DMS53 treated with DMSO at 0.1 percent for 48 hours (cell line): Measurements from ENCODE around the gene CDC20.
"Not testable (repeated sequence)": the region's sequence is repeated elsewhere in the genome, so short reads cannot be mapped to it uniquely, and the experiment has no call there.

Source experiments
- DNase-seq: peaks from one replicate; lab custom pipeline; 2025; ENCODE audit not compliant: unreplicated experiment; lab: John Stamatoyannopoulos, UW

Gene CDC20

DNA sequence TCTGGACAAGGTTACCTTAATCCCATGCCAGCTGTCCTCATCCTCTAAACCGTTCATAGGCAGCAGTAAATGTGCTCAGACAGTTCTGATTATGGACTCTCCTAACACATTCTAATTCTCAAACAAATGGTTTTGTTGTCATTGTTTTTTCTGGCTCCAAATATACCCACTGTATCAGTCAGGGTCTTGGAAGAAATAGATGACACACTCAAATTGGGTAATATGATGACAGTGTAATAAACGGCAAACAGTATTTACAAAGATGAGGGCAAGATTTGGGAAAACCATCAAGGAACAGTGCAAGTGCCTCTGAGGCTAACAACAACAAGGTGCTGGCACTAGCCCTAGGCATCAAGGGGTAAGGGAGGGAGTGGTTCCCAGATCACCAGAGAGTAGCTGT, 4.3 kb upstream of the CDC20 start:
- DNase-seq = no peak

DNA sequence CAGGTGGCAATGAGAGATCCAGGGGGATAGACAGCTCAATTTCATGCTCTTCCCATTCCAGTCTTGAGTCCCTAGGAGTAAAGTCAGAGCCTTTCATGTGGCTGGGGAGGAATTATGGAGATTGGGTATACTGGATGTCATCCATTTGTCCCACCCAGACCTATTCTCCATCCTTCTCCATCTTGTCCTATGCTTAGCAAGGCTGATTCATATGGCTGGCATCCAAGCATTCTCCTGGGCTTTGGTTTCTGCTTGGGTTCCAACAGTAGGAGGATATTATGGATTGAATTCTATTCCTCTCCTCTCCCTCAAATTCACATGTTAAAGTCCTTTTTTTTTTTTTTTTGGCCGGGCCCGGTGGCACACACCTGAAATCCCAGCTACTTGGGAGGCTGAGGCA, 3.8 kb upstream of the CDC20 start:
- no peak for DNase-seq

DNA sequence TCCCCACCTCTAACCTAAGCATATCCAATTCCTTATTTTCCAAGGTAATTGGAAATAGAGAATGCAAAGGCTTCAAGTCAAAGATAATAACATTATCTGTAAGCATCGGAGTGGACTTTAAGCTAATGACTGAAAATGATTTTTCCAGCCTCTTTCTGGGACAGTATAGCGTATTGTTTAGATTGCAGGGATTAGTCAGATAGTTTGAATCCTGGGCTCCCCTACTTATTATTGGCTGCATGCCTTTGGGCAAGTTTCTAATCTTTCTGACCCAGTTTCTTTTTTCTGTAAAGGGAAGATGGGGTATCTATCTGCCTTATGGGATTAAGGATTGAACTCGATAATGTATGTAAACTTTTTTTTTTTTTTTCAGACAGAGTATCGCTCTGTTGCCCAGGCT, 1.5 kb upstream of the CDC20 start:
- no peak for DNase-seq

DNA sequence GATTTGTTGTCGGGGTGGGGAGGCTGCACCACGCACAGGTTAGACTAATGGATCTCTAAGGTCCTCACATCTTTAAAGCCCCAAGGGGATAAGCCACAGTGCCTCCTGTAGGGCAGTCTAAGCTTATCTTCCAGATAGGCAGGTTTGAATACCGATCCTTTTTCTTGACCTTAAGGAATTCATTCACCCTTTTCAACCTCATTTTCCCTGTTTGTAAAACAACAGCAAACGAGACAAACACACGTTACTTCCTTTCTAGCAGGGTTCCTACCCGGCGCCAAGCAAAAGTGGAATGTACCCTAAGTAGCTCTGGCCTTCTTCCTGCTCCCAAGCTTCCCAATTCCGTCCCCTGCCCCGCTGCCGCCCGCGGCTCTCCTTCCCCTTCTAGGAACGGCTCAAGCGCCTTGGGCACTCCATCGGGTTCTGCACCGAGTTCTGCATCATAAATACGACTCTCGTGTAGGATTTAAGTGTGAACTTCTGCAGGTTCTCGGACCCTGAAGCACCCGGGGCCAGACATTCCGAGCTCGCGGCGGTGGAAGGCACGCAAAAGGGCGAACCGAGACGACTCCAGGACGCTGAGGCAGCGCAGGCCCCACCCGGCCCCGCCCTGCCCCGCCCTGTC, 548 bp upstream of the CDC20 start:
- DNase-seq = peak; percentile 50

DNA sequence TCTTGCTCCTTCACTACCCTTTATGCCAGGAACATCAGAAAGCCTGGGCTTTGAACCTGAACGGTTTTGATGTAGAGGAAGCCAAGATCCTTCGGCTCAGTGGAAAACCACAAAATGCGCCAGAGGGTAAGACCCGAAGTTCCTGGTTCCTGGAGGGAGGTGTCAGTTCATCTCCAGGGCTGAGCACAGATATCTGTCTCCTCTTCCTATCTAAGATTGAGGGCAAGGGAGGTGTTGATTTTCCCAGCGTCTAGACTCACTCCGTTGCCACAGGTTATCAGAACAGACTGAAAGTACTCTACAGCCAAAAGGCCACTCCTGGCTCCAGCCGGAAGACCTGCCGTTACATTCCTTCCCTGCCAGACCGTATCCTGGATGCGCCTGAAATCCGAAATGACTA, 915 bp downstream of the CDC20 start:
- DNase-seq = no peak

DNA sequence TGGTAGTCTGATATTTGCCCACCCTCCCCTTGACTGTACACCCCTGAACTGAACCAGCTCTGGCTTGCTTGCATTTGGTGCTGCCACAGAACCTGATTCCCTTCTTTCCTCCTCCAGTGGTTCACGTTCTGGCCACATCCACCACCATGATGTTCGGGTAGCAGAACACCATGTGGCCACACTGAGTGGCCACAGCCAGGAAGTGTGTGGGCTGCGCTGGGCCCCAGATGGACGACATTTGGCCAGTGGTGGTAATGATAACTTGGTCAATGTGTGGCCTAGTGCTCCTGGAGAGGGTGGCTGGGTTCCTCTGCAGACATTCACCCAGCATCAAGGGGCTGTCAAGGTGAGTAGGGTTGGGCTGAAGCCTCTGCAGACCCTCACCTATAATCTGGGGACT, 1.8 kb downstream of the CDC20 start:
- DNase-seq = no peak

DNA sequence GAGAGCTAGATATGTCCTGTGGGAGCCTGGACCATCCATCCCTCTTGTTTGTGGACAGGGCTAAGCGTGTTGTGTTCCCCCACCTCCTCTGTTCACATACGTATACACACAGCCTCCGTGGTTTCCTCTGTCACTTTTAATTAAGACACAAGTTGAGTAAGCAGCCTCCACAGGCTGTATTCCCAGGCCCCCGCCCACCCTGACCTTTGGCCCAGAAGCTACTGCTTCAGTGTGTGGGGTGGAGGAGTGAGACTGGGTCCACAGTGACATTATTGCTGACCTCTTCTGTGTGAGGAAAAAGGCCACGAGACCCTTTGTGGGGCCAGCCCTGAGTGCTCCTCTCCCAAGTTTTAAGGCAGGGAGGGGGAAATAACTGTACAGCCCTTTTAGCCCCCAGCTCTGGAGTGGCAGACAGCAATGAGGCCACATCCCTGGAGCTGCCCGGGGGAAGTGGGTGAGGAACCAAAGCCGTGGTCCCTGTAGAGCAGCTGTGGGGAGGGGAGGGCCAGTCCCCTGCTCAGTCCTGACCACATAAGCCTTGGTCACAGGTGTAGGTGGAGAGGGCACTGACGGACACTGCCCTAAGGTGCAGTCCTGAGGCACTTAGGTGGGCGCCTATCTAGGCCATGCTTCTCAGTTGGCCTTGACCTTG, 4.6 kb downstream of the CDC20 start:
- DNase-seq = no peak

DNA sequence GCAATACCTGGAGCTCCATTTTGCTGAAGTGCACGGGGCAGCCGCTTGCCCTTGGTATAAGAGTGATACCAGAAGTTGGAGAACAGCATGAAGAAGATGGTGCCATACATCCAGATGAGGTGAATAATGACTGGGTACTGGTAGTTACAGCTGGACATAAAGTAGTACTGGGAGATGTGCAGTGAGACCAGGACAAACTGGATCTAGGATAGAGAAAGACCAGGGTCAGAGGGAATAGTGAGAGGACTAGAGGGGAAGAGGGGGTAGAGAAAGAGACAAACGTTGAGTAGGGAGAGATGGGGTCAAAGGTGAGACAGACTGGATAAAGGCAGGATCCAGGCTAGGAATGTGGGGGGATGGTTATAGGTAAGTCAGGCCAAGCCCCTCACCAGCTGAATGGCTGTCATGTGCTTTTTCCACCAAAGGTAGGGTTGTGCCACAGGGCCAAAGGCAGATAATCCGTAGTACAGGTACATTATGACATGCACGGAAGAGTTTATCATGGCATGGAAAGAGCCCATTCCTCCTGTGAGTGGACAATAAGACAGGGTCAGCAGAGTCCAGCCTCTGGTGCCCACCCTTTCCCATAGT, 5.2 kb downstream of the CDC20 start:
- DNase-seq = no peak

DNA sequence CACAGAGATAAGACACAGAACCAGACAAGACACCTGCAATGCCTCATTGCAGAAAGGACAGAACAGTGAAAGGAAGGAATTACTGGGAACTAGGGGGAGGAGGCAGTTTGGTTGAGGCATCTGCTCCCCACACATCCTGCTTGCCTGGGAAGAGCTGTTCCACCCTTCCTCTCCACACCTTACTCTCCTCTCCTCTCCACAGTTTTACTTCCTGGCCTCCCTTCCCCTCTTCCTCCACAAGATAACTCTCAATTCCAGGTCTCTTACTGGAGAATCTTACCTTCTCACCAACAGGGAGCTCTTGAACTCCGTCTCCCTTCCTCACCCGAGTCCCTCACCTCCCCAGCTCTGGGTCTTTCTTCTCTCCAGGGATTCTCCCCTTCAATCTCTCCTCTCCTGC, 6.9 kb downstream of the CDC20 start:
- DNase-seq = no peak

DNA sequence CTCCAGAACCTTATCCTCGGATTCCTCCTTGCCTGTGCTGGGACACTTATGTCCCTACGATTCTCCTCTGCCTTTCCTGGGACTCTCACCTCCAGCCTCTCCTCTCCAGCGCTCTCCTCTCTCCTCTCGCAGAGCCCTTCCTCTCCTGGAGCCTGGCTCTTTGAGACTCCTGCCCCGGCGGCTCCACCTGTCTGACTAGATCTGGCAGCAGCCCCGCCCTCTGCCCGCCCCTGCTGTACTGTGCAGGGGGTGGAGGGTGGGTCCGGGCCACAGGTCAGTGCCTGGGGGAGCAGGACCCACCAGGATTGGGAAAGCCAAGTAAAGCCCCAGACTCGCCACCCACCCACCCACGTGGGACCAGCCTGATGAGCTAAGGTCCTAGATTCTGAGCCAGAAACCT, 7.4 kb downstream of the CDC20 start:
- DNase-seq = no peak

DNA sequence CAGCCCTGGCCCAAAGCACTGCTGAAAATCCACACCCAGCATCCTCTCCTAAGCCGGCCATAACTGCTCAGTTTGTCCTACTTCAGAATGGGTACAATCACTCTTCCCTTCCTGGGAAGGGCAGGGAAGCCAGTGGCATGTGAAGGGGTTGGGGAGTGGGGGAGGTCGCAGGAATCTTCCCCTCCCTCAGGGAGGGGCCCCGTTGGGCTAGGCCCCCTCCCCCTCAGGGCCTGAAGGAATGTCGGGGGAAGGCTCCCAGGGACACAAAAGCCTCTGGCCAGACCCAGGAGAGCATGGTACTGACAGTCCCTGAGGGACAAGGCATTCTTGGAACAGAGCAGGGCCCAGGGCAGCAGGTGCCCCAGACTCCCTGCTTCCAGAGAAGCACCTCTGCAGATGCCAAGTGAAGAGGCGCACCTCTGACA, 7.8 kb downstream of the CDC20 start:
- no peak for DNase-seq

DNA sequence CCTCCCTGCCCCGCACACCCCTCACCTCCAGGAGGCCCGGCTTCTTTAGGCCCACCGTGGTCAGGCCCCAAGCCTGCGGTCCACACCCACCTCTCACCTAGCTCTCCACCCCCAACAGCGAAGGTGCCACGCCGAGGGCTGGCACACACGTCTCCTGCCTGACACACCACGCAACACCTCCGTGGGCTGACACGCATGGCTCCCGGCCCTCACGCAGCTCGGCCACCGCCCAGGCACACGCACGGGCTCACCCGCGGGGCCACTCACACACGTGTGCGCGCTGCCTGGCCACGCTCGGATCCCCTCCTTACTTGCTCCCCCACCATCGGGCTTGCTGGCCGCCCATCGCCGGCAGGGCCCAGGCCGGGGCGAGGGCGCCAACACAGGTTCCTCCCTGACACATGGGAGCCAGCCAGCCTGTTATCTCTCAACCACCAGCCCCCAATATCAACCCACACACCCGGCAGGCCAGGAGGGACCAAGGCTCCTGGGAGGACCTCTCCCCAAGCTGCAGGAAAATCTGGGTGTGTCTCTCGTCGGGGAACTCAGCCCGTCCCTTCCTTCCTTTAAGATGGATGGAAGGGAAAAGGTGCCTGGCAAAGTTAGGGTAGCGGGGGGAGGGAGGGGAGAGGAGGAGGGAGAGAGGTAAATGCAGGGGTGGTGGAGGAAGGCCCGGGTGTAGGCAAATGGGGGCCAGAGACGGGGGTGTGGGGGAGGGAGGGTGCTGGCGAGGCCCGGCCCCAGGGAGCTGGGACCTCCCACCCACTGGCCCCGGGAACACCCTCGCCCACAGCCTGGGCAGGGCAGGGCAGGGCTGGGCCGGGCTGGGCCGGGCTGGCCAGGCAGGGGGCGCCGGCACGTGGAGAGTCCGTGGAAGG, 8.5 kb downstream of the CDC20 start:
- no peak for DNase-seq

DNA sequence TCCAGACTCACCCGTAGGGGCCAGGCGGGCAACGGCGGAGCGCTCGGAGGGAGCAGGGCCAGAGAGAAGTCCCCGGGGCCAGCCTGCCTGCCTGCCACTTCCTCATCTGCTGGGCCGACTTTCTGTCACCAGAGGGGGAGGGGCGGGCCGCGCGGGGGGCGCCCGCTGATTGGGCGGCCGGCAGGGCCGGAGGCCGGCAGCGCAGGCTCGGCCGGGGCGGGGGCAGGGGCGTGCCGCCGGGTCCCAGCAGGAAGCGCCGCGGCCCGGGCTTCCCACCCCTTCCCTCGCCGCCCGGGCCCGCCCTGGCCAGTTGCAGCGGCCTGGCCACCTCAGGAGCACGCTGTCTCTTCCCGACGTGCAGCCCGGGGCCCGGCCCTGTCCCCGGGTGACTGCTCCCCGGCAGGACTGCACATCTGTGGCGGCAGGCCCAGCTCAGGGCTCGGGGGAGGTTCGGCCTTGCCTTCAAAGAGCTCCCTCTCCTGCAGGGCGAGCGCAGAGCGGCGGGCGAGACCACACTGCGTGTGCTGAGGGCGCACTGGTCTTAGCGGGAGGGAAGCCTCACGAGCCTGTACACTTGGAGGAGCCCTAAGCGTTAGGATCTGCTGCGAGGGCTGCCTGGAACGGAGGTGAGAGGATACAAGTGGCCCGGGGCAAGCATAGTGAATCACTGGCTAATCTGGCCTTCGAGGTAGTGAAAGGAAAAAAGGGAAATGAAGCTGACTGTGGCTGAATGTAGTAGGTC, 9.3 kb downstream of the CDC20 start, which contains the start of gene ELOVL1:
Gene ELOVL1 (minus strand): TSS at position 108 of the 742 bp plus-strand sequence. CDS start 2,402 bp downstream, outside the sequence.
- DNase-seq = peak; percentile 81

DNA sequence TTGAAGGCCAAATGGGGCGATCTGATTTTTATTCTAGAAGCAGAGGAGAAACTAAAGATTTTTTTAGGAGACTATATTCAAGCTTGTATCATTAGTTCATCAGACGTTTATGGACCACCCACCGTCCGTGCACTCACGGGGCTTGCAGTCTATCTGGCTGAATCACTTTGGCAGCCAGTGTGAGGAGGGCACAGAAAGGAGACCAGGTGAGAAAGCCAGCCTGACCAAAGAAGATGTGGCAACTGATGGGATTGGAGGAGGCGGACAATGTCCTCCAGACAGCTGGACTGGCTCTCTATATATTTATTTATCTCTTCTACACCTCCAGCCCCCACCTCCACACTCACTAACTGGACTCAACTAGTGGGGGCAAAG, 9.9 kb downstream of the CDC20 start:
- no peak for DNase-seq

DNA sequence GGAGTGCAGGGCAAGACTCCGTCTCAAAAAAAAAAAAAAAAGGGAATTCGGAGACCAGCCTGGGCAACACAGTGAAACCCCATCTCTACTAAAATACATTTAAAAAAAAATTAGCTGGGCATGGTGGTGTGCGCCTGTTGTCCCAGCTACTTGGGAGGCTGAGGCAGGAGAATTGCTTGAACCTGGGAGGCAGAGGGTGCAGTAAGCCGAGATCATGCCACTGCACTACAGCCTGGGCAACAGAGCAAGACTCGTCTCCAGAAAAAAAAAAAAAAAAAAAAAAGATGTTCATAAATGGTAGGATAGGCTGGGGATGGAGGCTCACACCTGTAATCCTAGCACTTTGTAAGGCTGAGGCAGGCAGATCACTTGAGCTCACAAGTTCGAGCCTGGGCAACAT, 11.0 kb downstream of the CDC20 start:
- DNase-seq = not testable (repeated sequence)

DNA sequence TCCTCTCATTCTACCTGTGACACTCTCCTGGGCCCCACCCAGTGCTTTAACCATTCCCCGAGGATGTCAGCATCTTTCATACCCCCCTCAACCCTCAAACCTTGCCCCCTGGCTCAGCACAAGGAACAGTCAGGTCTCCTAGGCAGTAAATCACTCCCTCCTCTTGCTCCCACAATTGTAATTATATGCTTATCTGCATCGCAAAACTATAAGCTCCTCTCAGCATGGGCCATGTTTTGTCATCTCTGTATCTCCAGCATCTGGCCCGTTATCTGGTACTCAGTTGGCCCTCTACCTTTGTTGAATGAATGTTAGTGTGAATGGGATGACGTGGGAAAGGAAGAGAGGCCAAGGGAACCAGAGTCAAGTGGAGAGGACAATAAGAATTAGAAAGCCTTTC, 11.8 kb downstream of the CDC20 start:
- DNase-seq = no peak

DNA sequence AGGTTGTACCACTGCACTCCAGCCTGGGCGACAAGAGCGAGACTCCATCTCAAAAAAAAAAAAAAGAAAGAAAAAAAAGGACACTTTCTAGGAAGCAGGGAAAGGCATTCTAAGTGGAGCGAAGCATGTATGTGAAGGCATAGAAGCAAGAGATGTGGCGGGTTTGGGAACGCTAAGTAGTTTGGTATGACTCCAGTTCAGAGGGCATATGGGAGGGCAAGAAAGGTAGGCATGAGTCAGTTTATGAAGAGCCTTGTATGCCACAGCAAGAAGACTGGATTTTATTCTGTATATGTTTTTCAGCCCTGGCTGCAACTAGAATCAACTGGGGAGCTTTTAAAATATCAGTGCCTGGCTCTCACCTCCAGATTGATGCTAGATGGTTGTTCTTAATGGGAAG, 13.4 kb downstream of the CDC20 start:
- DNase-seq = no peak

DNA sequence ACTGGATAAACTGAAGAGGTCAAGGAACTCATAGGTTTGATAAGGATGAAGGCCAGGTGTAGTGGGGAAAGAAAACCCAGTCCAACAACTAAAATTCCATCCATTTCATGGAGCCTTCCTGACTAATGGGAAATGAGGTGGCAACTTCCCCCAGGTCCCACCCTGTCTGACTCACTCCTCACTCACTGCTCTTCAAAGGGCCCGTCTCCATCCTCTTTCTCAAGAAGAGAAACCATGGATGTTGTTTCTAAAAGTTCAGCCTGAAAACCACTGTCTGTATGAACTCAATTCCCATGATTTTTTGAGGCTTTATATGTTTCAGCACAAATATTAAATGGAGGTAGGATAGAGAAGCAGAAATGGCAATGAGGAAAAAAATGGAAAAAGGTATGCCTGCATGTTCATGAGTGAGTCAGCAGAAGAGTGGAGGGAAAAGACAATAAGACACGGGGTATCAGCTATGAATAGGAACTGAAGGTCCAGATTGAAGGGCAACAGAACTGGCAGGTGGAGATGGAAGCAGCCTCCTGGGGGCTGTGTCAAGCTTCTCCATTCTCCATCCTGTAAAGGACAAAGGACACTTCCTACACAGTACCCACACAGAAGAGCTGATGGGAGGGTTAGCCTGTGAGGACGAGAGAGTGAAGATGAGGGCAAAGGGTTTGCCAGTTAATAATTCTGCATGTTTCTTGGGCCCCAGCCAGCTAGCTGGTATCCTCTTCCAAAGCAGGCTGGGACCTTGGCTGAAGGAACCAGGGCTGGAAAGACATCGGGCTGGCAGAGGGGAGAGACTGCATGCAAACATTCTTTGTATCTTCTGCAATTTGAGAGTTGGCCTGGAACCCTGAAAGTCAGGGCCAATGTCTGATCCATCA, 14.5 kb downstream of the CDC20 start:
- DNase-seq = peak; percentile 42

DNA sequence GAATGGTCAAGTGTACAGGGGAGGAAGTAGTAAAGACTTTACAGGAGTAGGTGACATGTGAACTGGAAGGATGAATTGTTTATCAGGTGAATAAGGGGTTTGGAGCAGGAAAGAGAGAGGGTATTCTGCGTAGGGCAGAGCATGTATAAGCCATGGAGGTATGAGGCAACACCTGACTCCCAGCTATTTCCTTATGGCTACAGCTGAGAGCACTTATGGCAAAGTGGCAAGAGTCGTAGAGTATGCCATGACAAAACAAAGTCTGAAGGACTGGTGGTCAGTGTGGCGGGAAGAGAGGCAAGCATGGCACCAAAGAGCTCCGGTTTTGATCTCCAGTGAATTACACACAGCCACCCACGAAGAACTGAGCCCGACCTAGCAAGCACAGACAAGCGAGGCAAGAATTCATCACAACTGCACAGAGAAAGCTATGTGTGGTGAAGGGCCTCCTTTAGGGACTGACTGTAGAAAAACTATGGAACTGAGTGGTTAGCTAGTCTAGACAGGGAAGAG, 18.0 kb downstream of the CDC20 start:
- DNase-seq = no peak

DNA sequence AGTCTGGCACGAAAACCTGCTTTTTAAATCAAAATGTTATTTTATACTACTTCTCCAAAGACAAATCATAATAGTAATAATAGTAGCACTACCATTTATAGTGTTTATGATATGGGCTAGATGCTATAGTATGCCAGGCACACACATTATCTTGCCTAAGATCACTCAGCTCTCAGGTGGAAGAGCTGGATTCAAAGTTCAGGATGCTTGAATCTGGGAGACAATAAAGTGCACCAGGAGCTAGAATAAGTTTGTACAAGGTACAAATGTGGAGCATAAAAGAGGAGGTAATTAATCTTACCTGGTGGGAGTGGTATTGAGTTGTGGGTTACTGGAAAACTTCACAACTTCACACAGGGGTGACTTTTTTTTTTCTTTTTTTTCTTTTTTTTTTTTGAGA, 19.1 kb downstream of the CDC20 start:
- no peak for DNase-seq
